HCT116 (cell line): ENCODE results near the gene ITPR1.

Experiments
- FOSL1 ChIP-seq: IDR thresholded peaks from 2 replicates; pipeline ENCODE4 v1.6.1; 2012; ENCODE audit warnings: low read depth
- POLR2A ChIP-seq: IDR thresholded peaks from 2 replicates; pipeline ENCODE4 v1.7.0; 2011; ENCODE audit warnings: borderline replicate concordance; ENCODE audit not compliant: insufficient read depth, insufficient read length; ENCODE audit errors: extremely low read depth
- POLR2AphosphoS5 ChIP-seq: IDR thresholded peaks from 2 replicates; pipeline ENCODE4 v1.6.1; 2011; ENCODE audit warnings: mild to moderate bottlenecking, low read depth, low read length, moderate library complexity
- SRF ChIP-seq: IDR thresholded peaks from 2 replicates; pipeline ENCODE4 v1.6.1; 2012; ENCODE audit warnings: low read depth
- TF ChIP-seq, protein P1 (sequence below), 3 experiments: fragments of 200-600 bp in 1 of 3; sonication (generic) in 1 of 3; IDR thresholded peaks in 2 of 3; conservative IDR thresholded peaks in 1 of 3; 2 replicates each; pipeline ENCODE4 v1.5.1; 2012 to 2017; ENCODE audit warnings: low read depth in 2 of 3, low read length in 2 of 3, antibody characterized with exemption in 1 of 3, borderline replicate concordance in 1 of 3, control low read depth in 1 of 3, mild to moderate bottlenecking in 1 of 3, mixed read lengths in 1 of 3, mixed run types in 1 of 3, moderate library complexity in 1 of 3; ENCODE audit not compliant: insufficient read depth in 1 of 3
- TF ChIP-seq, protein P2 (sequence below): IDR thresholded peaks from 2 replicates; pipeline ENCODE4 v1.6.1; 2012
- TF ChIP-seq, protein P3 (sequence below): IDR thresholded peaks from 2 replicates; pipeline ENCODE4 v1.6.1; 2012

- TF ChIP-seq FOSL1 = no peak
- no peak for TF ChIP-seq POLR2AphosphoS5
- TF ChIP-seq, protein P1, sequence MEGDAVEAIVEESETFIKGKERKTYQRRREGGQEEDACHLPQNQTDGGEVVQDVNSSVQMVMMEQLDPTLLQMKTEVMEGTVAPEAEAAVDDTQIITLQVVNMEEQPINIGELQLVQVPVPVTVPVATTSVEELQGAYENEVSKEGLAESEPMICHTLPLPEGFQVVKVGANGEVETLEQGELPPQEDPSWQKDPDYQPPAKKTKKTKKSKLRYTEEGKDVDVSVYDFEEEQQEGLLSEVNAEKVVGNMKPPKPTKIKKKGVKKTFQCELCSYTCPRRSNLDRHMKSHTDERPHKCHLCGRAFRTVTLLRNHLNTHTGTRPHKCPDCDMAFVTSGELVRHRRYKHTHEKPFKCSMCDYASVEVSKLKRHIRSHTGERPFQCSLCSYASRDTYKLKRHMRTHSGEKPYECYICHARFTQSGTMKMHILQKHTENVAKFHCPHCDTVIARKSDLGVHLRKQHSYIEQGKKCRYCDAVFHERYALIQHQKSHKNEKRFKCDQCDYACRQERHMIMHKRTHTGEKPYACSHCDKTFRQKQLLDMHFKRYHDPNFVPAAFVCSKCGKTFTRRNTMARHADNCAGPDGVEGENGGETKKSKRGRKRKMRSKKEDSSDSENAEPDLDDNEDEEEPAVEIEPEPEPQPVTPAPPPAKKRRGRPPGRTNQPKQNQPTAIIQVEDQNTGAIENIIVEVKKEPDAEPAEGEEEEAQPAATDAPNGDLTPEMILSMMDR (IDR thresholded peaks at IDR 0.05 in 2 of 3, conservative IDR thresholded peaks at IDR 0.05 in 1 of 3; ENCODE audit: borderline replicate concordance in 1 of 3, insufficient read depth in 1 of 3, low read depth in 2 of 3, low read length in 2 of 3) = no peak
- TF ChIP-seq, protein P2, sequence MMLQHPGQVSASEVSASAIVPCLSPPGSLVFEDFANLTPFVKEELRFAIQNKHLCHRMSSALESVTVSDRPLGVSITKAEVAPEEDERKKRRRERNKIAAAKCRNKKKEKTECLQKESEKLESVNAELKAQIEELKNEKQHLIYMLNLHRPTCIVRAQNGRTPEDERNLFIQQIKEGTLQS = no peak
- TF ChIP-seq POLR2A = no peak
- TF ChIP-seq SRF = no peak
- TF ChIP-seq, protein P3, sequence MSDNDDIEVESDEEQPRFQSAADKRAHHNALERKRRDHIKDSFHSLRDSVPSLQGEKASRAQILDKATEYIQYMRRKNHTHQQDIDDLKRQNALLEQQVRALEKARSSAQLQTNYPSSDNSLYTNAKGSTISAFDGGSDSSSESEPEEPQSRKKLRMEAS = peak; percentile 22; the same call in 1 of the 2 replicates
Measured at GRCh38 chr3:4825436-4826236, 332.5 kb downstream of the ITPR1 start.
